ENCODE data around the gene RETSAT.
"Not testable (repeated sequence)": the region's sequence is repeated elsewhere in the genome, so short reads cannot be mapped to it uniquely, and the experiment has no call there.

Gene RETSAT

DNA sequence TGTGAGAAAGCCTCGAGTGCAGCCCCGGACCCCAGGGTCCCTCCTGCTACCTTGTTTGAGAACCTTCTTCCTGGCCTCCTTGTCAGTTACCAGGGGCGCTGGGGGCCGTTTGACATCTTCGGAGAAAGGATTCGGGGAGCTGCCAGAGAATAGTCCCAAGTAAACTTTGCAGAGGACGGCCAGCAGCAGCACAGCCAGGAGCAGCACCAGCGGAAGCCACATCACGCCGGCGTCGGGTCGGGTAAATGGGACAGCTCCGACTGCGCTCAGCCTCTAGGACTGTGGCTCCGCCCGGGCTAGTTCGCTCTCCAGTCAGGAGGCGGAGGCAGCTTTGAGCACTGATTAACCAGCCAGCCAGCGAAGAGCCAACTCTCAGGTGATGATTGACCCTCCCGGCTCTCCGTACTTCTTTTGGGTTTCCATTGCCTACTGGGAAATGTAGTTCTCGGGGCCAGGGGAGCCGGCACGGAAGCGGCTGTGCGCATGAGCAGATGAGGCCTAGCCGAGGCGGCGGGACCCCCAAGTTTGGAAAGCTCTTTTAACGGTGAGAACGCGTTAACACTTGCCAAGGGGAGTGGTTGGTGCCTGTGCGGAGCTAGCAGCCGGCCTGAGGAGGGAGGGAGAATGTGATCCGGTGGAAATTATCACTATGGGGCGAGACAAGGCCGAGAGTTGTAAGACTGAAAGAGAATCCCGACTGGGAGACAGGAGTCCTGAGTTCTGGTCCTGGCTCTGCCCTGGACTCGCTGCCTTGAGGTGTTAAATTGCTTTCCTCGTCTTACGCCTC is at the start of gene RETSAT, which contains the start of gene ELMOD3:
Gene RETSAT, minus strand, starts transcription at position 243 of the 787 bp plus-strand sequence. Its CDS starts 21 bp downstream, at position 222.
Gene ELMOD3, plus strand, starts transcription at position 484 of the 787 bp plus-strand sequence. CDS start 2,430 bp downstream, outside the sequence.
- DNase-seq (ENCODE audit: low read depth in 2 of 2), result peak; percentile 91 to 96

DNA sequence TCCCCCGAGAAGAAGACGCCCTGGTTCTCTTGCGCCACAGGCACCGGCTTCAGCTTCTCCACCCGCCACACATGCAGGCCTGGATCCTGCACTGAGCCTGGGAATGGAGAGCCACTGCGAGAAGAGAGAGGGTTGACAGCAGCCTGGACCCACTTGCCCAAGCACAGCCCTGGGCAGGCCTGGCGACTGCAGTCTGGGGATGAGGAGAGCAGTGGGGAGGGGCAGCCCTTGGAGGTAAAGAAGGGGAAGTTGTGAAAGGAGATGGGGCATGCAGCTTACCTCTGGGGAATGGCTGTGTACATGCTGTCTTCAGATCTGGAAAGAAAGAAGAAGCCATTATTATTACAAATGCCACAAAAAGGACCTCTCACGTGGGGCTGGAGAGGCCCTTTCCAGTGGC is 47.5 kb upstream of the RETSAT start:
- DNase-seq (ENCODE audit: low read depth in 2 of 2), result no peak

DNA sequence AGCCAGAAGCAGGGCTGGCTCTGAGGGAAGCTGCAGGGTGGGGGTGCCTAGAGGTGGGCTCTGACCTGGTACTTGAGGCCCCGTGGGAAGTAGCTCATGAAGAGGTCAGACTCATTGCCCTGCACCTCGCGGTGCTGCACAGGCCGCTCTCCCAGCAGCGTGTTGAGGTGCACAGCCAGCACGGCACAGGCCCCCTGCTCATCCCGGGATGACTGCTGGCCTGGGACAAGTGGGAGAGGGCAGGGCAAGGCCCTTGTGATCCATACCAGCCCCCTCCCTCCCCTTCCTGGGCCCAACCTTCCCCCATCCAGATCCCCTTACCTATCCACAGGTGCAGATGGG is 47.1 kb upstream of the RETSAT start:
- no peak for DNase-seq (ENCODE audit: low read depth in 2 of 2)

DNA sequence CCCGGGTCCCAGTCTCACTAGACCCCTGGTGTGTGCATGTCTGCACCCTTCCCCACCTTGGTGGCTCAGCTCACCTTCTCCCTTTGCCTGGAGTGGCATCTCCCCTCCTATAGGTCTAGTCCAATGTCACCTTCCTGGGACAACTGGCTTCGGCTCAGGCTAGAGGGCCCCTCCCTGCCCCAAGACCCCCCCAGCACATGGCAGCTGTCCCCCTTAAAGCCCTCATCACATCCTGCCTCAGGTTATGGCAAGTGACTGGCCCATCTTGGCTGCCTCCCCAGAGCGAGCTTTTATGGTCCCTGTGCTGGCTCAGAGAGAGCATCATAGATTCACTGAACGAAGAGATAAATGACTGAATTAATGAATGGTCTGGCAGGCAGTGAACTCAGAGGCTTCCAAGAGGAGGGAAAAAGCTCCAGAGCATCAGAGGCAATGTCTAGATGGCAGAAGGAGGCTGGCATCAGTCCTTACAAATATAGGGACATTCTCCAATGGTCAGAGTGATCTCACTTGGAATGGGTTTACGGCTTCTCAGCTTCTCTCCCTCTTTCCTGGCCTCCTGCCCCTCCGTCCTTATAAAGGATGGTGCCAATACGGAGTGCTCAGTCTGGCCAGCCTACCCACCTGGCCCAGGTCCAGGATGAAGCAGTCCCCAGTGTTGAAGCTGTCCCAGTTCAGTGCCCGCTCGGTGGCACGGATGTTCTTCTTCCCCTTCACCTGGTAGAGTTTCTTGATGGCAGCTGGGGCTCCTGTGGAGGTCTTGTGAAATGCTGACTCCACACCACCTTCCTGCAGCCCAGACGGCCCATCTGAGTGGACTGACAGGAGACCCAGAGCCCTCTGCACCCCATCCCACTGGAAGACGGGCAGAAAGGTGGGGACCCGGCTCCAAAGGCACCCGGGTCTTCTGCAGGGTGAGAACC is 46.5 kb upstream of the RETSAT start:
- no peak for DNase-seq (ENCODE audit: low read depth in 2 of 2)

DNA sequence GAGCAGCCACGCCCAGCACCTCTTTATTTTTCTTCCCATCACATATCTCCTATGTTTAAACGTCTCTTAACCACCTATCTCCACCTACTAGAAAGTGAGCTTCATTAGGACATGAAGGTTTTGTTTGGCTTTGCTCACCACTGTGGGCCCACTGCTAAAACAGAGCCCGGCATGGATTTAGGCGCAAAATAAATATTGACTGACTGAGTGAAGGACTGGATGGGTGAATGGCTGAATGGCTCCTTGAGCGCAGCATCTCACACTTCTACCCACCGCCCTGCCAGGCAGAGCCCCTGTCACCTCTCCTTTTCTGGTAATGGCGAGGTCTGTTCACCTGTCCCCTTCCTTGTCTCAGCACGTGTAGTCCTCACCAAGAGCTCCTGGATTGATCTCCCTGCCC is 45.7 kb upstream of the RETSAT start:
- no peak for DNase-seq (ENCODE audit: low read depth in 2 of 2)

DNA sequence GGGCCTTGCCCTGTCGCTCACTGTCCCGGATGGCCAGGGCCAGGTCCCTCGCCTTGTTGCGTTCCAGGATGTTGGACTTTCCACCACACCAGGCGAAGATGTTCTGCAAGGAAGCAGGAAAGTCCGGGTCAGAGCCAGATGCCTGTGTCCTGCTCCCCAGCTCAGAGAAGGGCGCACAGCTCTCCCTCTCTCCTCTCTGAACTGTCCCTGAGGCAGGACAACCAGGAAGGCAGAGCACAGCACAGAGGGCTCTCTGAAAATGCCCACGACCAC is 44.8 kb upstream of the RETSAT start:
- no peak for DNase-seq (ENCODE audit: low read depth in 2 of 2)

DNA sequence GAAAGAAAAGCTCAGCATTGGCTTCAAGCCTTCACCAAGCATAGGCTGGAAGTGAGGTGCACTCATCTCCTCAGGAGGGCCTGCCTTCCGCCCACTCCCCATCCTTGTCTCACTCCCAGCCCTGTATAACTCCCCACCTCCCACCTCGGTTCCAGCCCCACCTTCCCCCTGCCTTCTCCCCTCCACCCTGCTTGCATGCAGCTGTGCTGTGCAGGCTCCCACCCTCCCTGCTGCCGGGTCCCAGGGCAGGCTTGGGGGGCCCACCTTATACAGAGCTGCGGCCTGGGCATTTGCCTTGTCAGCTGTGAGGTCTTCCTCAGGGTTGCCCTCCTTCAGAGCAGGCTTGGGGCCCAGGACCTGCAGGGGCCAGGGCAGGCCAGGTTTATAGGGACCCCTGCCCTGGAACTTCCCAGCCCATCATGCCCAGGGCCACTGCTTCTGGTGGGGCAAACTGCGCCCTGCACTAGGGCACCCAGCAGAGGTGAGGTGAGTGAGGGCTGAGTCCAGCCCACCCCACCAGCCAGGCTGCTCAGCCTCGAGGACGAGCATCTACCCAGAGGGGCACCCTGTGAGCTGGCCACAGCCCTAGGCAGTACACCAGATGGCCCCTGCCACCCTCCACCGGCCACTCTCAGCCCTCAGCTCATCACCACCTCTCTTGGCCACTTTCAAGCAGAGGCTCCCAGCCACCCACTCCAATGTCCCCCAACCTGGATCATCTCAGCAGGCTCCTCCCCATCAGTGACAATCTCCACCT is 44.3 kb upstream of the RETSAT start:
- no peak for DNase-seq (ENCODE audit: low read depth in 2 of 2)

DNA sequence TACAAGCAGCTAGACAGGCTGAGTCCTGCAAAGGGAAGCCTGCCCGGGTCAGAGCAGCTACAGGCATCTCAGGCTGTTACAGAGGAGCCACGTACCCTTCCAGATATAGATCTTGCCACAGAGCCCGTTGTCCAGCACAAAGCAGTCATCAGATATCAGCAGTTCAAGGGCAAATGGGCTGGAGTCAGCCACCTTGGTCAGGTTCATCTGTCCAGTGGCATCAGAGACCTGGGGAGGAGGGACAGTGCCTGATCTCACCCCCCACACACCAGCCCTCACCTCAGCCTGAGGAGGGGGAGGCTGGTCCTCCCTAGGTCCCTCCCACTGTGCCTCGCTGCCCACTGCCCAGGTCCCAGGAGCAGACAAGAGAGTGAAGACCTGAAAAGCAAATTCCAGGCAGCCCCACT is 43.6 kb upstream of the RETSAT start:
- DNase-seq (ENCODE audit: low read depth in 2 of 2), result no peak

DNA sequence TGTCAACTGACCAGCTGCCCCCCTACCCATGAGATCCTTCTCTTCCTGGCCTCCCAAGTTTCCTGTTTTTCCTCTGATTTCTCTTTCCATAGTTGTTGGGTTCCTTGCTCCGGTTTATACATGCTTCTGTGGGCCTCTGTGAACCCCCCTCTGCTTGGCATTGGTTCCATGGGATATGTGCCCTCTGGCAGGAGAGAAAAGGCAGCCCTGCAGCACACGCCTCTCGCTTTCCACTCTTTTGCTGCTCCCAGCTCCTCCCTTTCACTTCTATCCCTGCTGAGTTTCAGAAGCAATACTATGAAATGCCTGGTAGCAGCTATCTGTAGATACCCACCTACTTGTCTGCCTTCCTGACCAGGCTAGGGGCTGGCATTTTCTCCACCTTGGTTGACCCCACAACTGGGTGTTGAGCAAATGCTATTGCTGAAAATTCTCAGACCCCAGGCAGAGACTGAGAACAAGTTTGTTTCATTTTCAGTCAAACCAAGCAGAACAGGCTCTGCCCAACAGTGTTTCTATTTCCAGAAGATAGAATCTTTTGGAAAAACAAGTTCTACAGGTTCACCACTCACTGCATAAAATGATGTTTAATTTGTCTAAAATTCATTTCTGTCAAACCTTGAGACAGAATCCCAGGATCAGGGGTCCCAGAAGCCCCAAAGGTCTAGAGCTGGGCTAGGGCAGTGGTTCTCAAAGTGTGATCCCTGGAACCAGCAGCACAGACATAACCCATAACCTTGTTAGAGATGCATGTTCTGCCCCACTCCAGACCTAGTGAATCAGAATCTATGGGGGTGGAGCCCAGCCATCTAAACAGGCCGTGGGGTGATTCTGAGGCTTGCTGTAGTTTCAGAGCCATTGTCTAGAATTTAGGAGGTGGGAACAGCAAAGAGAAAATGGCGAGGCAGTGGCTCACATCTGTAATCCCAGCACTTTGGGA is 42.5 kb upstream of the RETSAT start:
- DNase-seq (ENCODE audit: low read depth in 2 of 2), result no peak

DNA sequence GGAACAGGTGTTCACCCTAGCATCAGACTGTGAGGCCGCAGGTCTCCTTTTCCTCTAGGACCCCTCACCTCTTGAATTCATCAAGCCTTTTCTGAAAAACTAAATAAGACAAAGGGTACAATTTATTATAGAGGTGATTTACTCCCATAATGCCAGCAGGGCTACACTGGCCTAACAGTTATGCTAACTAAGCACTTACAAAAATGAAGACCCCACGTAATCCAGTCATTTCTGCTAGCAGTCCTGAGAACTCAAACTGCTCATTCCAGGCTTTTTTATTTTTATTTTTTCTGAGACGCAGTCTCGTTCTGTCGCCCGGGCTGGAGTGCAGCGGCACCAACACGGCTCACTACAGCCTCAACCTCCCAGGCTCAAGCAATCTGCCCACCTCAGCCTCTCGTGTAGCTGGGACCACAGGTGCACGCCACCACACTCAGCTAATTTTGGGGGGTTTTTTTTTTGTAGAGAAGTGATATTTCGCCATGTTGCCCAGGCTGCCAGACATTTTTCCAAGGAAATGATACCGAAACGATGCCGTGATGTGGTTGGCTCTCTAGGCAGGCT is 41.7 kb upstream of the RETSAT start:
- DNase-seq (ENCODE audit: low read depth in 2 of 2), result no peak

DNA sequence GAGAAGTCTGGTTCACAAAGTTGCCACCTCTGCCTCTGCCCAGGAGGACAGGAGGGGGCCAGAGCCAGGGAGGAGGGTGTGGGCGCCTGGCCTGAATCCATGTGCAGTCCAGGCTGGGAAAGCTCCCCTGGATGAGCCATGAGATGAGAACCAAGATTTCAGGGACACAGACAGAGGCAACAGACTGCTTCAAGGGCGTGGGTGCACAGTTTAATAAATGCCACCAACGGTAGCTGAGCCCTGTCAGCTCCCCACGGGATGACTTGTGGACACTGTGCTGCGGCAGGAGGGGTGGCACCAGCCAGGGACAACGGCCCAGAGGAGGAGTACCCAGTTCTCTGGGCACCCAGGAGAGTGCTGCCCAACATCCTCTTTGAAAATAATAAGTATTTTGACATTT is 40.6 kb upstream of the RETSAT start:
- no peak for DNase-seq (ENCODE audit: low read depth in 2 of 2)

DNA sequence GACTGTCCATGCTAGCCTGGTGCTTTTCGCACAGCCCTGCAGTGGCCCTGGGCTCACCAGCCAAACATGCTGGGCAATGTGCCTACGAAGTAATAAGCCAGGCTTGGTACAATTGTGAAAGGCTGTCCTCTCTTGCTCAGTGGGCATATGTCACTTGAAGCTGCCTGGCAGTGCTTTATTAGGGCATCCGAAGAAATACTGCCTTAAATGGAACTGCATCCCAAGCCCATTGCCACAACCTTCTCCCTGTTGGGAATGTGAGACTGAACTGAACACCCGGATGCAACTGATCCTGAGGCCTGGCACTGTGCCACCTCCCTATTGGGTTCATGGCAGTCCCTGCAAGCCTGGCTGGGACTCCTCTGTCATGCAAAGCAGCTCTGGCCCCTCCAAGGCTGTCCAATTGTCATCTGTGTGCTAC is 39.9 kb upstream of the RETSAT start:
- DNase-seq (ENCODE audit: low read depth in 2 of 2), result no peak

DNA sequence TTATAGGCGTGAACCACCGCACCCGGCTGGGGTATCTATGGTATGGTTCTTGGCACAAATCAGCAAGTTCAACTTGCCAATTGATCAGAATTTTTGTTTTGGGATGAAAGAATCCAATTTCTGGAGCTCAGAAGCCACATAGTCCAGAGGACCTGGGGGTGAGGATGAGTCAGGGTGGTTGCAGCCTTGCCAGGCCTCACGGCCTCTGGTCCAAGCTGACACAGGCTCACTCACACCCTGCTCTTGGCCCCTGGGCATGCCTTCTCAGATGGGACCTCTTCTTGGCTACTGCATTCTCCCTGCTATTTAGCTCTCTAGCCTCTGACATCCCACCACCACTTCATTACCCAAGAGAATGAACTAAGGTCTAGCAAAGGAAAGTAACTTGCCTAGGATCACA is 39.5 kb upstream of the RETSAT start:
- DNase-seq (ENCODE audit: low read depth in 2 of 2), result no peak

DNA sequence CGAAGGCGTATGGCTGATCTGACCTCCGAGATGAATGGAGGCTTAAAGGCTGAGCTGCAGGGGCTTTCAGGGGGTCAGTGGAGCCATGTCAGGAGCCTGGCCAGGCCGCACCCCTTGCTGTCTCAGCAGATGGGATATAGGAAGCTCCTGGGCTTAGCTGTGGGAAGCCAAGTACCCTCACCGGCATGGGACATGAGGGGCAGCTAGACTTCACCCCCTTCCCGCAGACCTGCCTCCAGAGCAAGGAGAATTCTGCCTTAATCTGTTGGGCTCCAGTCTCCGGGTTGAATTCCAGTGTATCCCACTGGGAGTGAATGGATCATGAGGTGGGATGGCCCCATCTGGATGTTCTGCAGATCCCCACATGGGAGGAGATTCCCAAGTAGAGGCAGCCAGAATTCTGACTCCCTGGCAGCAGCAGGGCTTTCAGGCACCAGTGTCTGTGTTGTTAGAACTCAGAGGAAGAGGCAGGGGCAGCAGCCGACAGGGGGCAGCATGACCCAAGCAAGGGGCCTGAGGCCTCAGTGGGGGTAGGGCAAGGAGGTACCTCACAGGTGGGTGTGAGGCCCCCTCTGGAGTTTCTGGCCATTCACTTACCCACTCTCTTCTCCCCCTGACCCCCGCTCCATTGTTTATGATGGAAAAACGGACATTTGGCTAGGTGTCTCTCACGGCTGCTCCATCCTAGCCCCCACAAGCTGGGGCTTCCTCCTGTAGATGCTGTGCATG is 36.8 kb upstream of the RETSAT start:
- DNase-seq (ENCODE audit: low read depth in 2 of 2), result peak; percentile 47 to 52

DNA sequence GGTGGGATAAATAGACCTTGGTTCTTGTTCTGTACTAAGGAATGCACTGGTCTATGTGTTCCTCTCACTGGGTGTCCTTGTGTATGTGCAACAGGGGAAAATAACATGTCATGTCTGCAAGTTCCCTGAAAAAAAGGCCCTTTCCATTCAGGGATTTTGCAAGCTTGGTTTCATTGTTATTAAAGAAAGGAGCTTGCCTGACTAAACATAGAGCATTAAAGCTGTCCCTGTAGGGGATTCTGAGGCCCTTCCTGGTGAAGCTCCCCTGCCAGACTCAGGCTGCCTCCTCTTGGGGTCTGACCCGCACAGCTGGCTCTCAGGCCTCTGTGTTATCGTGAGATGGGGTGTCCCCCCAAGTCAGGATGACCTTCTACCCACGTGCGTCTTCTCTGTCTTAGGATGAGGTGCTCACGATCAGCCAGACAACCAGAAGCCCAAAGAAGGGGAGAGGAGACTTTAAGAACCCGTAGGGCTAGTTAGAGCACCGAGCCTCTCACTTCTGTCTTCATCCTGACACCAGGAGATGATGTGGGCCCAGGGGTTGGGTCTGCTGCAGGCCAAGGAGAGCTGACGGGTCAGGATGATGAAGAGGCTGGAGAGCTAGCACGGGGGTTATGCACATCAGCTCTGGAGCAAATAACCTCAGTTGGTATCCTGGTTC is 34.7 kb upstream of the RETSAT start:
- DNase-seq (ENCODE audit: low read depth in 2 of 2), result no peak

DNA sequence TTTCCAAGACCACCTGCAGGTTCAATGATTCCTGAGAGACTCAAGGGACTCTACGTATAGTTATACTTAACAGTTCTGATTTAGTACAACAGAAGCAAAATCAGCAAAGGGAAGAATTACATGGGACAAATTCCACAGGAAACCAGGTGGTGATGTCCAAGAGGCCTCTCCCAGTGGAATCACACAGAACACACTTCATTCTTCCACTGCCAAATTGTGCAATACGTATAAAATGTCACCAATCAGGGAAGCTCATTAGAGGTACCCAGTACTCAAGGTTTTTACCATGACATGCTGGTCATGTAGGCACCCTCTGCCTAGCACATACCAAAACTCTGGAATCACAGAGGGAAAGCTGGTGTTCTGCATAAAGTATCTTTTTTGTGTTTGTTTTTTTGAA is 33.4 kb upstream of the RETSAT start:
- no peak for DNase-seq (ENCODE audit: low read depth in 2 of 2)

DNA sequence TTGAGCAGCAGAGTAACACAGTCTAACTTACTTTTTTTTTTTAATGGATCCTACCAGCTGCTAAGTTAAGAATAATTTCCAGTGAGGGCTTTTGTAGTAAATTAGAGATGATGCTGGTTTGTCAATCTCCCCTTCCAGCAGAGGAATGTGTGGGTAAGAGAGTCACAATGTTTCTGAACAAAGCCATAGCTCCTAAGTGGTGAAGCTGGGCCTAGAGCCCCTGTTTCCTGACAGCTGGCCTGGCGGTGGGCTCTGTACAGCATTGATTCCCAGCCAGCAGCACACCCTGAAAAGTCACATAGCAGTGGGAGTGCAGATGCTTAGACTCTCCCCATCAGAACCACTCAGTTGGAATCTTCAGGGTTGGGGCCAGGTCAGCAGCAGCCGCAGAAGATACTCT is 31.4 kb upstream of the RETSAT start:
- no peak for DNase-seq (ENCODE audit: low read depth in 2 of 2)

DNA sequence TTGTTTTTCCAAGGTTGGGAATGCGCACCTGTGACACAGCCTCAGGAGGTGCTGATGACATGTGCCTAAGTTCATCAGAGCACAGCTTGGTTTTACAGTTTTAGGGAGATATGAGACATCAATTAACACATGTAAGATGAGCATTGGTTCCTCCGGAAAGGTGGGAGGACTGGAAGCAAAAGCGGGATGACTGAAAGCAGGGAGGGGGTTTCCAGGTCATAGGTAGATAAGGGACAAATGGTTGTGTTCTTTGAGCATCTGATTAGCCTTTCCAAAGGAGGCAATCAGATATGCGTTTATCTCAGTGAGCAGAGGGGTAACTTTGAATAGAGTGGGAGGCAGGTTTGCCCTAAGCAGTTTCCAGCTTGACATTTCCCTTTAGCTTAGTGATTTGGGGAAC is 29.5 kb upstream of the RETSAT start:
- no peak for DNase-seq (ENCODE audit: low read depth in 2 of 2)

DNA sequence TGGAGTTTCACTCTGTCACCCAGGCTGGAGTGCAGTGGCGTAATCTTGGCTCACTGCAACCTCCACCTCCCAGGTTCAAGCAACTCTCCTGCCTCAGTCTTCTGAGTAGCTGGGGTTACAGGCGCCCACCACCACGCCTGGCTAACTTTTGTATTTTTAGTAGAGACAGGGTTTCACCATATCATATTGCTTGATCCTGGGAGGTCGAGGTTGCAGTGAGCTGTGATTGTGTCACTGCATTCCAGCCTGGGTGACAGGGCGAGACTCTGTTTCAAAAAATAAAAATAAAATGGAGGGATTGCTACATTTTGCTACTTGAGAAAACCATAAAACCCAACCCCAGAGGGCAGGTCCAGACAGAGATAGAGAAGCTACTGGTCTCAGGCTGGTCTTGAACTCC is 28.8 kb upstream of the RETSAT start:
- DNase-seq (ENCODE audit: low read depth in 2 of 2), result not testable (repeated sequence)

DNA sequence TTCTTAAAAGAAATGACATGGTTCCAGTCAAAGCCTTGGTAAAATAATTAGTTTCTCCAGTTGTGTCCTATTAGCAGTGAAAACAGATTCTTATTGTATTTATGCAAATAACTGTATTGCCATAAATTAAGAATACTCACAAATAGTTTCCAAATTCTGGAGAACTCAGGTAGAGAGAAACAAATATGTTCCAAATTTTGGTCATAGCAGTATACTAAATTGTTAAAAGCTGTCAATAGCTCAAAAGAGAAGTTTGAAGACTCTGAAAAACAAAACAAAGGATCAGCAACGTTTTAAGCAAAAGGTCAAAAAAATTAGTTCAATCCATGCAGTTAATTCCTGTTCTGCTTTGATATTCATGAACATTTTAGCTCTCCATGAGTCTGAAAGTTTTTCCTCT is 25.7 kb upstream of the RETSAT start:
- DNase-seq (ENCODE audit: low read depth in 2 of 2), result no peak
